K562 (cell line): ENCODE measurements around the gene RAB3D. TPM values are rescaled to one million over a fixed set of nuclear protein-coding genes. Genes with fewer than 3 reads are reported as not detected.

Source experiments
- ARID3A ChIP-seq: IDR thresholded peaks from 2 replicates; pipeline ENCODE4 v1.6.1; 2012; ENCODE audit warnings: low read depth, low read length, improper control_type of control experiment, borderline replicate concordance
- C11orf30 ChIP-seq: fragments of 450-650 bp; IDR thresholded peaks from 2 replicates; pipeline ENCODE4 v1.6.1; 2016; ENCODE audit warnings: low read depth, mild to moderate bottlenecking
- CCNT2 ChIP-seq: IDR thresholded peaks from 2 replicates; pipeline ENCODE4 v1.6.1; 2011; ENCODE audit warnings: borderline replicate concordance, low read depth, mild to moderate bottlenecking, moderate library complexity, mixed read lengths, low read length; ENCODE audit not compliant: insufficient read length; ENCODE audit errors: extremely low read depth
- CHD2 ChIP-seq: IDR thresholded peaks from 2 replicates; pipeline ENCODE4 v1.6.1; 2011; ENCODE audit warnings: low read depth, low read length
- CREM ChIP-seq: IDR thresholded peaks from 2 replicates; pipeline ENCODE4 v1.6.1; 2014; ENCODE audit warnings: antibody characterized with exemption, low read depth
- CSDE1 ChIP-seq, 2 experiments: fragments of 450-650 bp; IDR thresholded peaks; 2 replicates each; pipeline ENCODE4 v1.6.1; 2016; ENCODE audit warnings: mild to moderate bottlenecking in 1 of 2
- E2F8 ChIP-seq: fragments of 450-650 bp; IDR thresholded peaks from 2 replicates; pipeline ENCODE4 v1.7.1; 2018; ENCODE audit warnings: mild to moderate bottlenecking, low read depth; ENCODE audit not compliant: partially characterized antibody
- GTF2B ChIP-seq: IDR thresholded peaks from 2 replicates; pipeline ENCODE4 v1.6.1; 2011; ENCODE audit not compliant: insufficient read length; ENCODE audit errors: extremely low read depth
- HMG20A ChIP-seq: fragments of 450-650 bp; formaldehyde crosslinking; conservative IDR thresholded peaks from 2 replicates; pipeline ENCODE4 v1.4.0; 2020; ENCODE audit warnings: mild to moderate bottlenecking, mixed read lengths
- MAZ ChIP-seq, 2 experiments: fragments of 450-650 bp in 1 of 2; sonication (generic) in 1 of 2; formaldehyde crosslinking; IDR thresholded peaks in 1 of 2; conservative IDR thresholded peaks in 1 of 2; 2 replicates each; pipeline versions ENCODE4 v1.4.0 to v1.5.0; 2020; ENCODE audit warnings: mild to moderate bottlenecking in 1 of 2, missing genetic modification reagents in 1 of 2
- NFIX ChIP-seq: fragments of 250-450 bp; sonication (Bioruptor Pico); IDR thresholded peaks from 2 replicates; pipeline ENCODE4 v1.4.0; 2020; ENCODE audit warnings: low read depth, mild to moderate bottlenecking, moderate library complexity
- TCF7 ChIP-seq: sonication (generic); IDR thresholded peaks from 2 replicates; pipeline ENCODE4 v1.6.1; 2016; ENCODE audit warnings: antibody characterized with exemption, borderline replicate concordance
- ZKSCAN8 ChIP-seq: fragments of 200-800 bp; sonication (Bioruptor generic); IDR thresholded peaks from 2 replicates; pipeline ENCODE4 v1.6.1; 2016; ENCODE audit warnings: missing genetic modification characterization, missing compliant biosample characterization
- polyA plus RNA-seq, 8 experiments: library from polyadenylated mRNA; depleted of rRNA in 4 of 8; stranded (reverse) in 5 of 8; unstranded in 3 of 8; fragments of >200 nt; fragmentation: Nextera tagmentation in 2 of 8; fragmentation: Illumina TruSeq in 1 of 8; extraction: Ambion mirVana in 2 of 8; extraction: Trizol in 1 of 8; gene quantifications; 2 replicates each; pipeline versions ENCODE4 v1.2.1 to v1.2.3, GENCODE V29; 2011 to 2014; ENCODE audit warnings: inconsistent platforms in 1 of 8, missing spikeins in 1 of 8
- total RNA-seq, 7 experiments: library from RNA; depleted of rRNA in 6 of 7; stranded (reverse); fragments of >200 nt in 6 of 7; fragmentation: Illumina TruSeq in 2 of 7; extraction: Trizol in 2 of 7; gene quantifications; 2 replicates each; pipeline versions ENCODE4 v1.2.1 to v1.2.3, GENCODE V29; 2011 to 2021; ENCODE audit warnings: low replicate concordance in 1 of 7
- TF ChIP-seq, protein P1 (sequence below): fragments of 250-450 bp; sonication (Bioruptor Pico); IDR thresholded peaks from 2 replicates; pipeline ENCODE4 v1.5.0; 2021; ENCODE audit warnings: mild to moderate bottlenecking, borderline replicate concordance
- TF ChIP-seq, protein P2 (sequence below): fragments of 450-650 bp; IDR thresholded peaks from 2 replicates; pipeline ENCODE4 v1.7.0; 2016; ENCODE audit warnings: borderline replicate concordance
- TF ChIP-seq, protein P3 (sequence below): fragments of 250-450 bp; sonication (Bioruptor Pico); IDR thresholded peaks from 2 replicates; pipeline ENCODE4 v1.6.1; 2021; ENCODE audit warnings: mild to moderate bottlenecking

Gene RAB3D
- total and polyA plus RNA-seq, 9 of the 15 experiments (the other 6 are each of a cell fraction or from before 2014, with no cell fraction given), result 0.34 to 3.3 (median 1.3) TPM

DNA sequence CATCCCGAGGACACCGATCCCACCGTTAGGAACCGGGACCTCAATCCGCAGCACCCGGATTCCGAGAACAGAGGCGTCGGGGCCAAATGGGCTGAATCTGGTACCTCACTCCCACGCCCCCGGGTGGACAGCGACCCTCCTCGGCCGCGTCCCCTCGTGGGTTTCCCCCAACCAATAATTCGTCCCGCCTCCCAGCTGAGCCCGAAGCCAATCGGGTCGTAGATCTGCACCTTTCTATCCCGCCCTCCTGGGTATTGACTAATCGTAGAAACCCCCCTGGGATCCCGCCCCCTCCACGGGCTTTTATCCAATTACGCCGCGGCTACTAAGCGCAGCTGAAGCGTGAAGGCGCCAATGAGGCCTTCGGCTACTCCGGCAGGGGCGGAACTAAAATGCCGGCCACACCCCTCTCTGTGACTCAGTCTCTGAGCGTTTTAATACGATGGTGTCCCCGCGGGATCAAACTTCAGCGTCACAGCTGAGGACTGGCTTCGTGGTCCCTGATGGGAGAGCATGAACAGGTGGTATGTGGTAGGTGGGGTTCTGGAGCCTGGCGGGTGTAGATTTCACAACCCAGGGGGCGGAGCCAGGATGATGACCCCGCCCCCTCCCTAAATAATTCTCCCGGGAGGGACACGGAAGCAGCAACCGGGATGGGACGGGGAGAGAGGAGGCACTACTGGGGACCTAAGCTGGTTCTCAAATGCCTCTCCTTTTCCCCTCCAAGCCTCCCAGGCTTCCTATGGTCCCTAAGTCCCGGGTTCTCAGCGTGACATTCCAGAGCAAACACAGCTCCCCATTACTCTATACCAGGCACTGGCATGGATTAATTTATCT lies 6.9 kb upstream of the RAB3D start, which contains the start of the genes CCDC159 and TMEM205 (continued):
- TF ChIP-seq E2F8 (no peak), C11orf30 (no peak), CHD2 (peak; percentile 76), CSDE1 (IDR thresholded peaks at IDR 0.05) (no peak), NFIX (CRISPR knock-in tag) (no peak), CCNT2 (no peak), ARID3A (peak; percentile 78; the same call in 1 of the 2 replicates), MAZ (CRISPR knock-in tag; conservative IDR thresholded peaks at IDR 0.05 in 1 of 2, IDR thresholded peaks at IDR 0.05 in 1 of 2) (peak in 1 of 2 experiments; percentile 23; a peak in 1 of 4 replicates), ZKSCAN8 (CRISPR knock-in tag) (no peak), GTF2B (no peak), HMG20A (no peak), CREM (peak; percentile 80), TCF7 (no peak)
- TF ChIP-seq, protein P1, sequence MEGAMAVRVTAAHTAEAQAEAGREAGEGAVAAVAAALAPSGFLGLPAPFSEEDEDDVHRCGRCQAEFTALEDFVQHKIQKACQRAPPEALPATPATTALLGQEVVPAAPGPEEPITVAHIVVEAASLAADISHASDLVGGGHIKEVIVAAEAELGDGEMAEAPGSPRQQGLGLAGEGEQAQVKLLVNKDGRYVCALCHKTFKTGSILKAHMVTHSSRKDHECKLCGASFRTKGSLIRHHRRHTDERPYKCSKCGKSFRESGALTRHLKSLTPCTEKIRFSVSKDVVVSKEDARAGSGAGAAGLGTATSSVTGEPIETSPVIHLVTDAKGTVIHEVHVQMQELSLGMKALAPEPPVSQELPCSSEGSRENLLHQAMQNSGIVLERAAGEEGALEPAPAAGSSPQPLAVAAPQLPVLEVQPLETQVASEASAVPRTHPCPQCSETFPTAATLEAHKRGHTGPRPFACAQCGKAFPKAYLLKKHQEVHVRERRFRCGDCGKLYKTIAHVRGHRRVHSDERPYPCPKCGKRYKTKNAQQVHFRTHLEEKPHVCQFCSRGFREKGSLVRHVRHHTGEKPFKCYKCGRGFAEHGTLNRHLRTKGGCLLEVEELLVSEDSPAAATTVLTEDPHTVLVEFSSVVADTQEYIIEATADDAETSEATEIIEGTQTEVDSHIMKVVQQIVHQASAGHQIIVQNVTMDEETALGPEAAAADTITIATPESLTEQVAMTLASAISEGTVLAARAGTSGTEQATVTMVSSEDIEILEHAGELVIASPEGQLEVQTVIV (CRISPR knock-in tag), result no peak
- TF ChIP-seq, protein P2, sequence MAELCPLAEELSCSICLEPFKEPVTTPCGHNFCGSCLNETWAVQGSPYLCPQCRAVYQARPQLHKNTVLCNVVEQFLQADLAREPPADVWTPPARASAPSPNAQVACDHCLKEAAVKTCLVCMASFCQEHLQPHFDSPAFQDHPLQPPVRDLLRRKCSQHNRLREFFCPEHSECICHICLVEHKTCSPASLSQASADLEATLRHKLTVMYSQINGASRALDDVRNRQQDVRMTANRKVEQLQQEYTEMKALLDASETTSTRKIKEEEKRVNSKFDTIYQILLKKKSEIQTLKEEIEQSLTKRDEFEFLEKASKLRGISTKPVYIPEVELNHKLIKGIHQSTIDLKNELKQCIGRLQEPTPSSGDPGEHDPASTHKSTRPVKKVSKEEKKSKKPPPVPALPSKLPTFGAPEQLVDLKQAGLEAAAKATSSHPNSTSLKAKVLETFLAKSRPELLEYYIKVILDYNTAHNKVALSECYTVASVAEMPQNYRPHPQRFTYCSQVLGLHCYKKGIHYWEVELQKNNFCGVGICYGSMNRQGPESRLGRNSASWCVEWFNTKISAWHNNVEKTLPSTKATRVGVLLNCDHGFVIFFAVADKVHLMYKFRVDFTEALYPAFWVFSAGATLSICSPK, result no peak
- TF ChIP-seq, protein P3, sequence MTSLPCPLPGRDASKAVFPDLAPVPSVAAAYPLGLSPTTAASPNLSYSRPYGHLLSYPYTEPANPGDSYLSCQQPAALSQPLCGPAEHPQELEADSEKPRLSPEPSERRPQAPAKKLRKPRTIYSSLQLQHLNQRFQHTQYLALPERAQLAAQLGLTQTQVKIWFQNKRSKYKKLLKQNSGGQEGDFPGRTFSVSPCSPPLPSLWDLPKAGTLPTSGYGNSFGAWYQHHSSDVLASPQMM (CRISPR knock-in tag), result no peak
